ENCODE results near the gene GINM1.

- TF ChIP-seq, protein P1, sequence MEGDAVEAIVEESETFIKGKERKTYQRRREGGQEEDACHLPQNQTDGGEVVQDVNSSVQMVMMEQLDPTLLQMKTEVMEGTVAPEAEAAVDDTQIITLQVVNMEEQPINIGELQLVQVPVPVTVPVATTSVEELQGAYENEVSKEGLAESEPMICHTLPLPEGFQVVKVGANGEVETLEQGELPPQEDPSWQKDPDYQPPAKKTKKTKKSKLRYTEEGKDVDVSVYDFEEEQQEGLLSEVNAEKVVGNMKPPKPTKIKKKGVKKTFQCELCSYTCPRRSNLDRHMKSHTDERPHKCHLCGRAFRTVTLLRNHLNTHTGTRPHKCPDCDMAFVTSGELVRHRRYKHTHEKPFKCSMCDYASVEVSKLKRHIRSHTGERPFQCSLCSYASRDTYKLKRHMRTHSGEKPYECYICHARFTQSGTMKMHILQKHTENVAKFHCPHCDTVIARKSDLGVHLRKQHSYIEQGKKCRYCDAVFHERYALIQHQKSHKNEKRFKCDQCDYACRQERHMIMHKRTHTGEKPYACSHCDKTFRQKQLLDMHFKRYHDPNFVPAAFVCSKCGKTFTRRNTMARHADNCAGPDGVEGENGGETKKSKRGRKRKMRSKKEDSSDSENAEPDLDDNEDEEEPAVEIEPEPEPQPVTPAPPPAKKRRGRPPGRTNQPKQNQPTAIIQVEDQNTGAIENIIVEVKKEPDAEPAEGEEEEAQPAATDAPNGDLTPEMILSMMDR (IDR thresholded peaks at IDR 0.05; ENCODE audit: poor library complexity, severe bottlenecking) = peak; percentile 99
- TF ChIP-seq EZH2 (IDR thresholded peaks at IDR 0.05; ENCODE audit: borderline replicate concordance, insufficient read depth, low read length, poor library complexity, severe bottlenecking) = no peak
- TF ChIP-seq, protein P2, sequence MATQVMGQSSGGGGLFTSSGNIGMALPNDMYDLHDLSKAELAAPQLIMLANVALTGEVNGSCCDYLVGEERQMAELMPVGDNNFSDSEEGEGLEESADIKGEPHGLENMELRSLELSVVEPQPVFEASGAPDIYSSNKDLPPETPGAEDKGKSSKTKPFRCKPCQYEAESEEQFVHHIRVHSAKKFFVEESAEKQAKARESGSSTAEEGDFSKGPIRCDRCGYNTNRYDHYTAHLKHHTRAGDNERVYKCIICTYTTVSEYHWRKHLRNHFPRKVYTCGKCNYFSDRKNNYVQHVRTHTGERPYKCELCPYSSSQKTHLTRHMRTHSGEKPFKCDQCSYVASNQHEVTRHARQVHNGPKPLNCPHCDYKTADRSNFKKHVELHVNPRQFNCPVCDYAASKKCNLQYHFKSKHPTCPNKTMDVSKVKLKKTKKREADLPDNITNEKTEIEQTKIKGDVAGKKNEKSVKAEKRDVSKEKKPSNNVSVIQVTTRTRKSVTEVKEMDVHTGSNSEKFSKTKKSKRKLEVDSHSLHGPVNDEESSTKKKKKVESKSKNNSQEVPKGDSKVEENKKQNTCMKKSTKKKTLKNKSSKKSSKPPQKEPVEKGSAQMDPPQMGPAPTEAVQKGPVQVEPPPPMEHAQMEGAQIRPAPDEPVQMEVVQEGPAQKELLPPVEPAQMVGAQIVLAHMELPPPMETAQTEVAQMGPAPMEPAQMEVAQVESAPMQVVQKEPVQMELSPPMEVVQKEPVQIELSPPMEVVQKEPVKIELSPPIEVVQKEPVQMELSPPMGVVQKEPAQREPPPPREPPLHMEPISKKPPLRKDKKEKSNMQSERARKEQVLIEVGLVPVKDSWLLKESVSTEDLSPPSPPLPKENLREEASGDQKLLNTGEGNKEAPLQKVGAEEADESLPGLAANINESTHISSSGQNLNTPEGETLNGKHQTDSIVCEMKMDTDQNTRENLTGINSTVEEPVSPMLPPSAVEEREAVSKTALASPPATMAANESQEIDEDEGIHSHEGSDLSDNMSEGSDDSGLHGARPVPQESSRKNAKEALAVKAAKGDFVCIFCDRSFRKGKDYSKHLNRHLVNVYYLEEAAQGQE (IDR thresholded peaks at IDR 0.05; ENCODE audit: borderline replicate concordance) = peak; percentile 76
- peak; percentile 80 for TF ChIP-seq SMC3 (conservative IDR thresholded peaks at IDR 0.05; ENCODE audit: poor library complexity)
Observed at GRCh38 chr6:149545754-149546471, 20.3 kb upstream of the GINM1 start, which contains the start of gene PPIL4.

All from neural cell (in vitro differentiated cells).